ENCODE measurements around the gene VPREB3. TPM values are rescaled to one million over a fixed set of nuclear protein-coding genes. Genes with fewer than 3 reads are reported as not detected.

VPREB3 gene, protein sequence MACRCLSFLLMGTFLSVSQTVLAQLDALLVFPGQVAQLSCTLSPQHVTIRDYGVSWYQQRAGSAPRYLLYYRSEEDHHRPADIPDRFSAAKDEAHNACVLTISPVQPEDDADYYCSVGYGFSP
- 2.4 TPM for total RNA-seq (2021; ENCODE audit: unreplicated experiment)
- polyA plus RNA-seq (2012): 3.7 and 4.1 TPM in 2 replicates
- Bru-seq, nascent RNA: percentile 39 among the genes with signal in this experiment
- BruChase-seq, experiment 1, labeled RNA remaining after a 6-hour chase: percentile 50 among the genes with signal in this experiment
- percentile 53 among the genes with signal in this experiment for BruChase-seq, experiment 2, labeled RNA remaining after a 2-hour chase
- long read RNA-seq: 0 reads

- no peaks in the 10 kb centered on the region for H3K79me2 ChIP-seq (ENCODE audit: insufficient read depth, low read length)
- ChIA-PET RAD21 (ENCODE audit: low non-redundant PET in 1 of 2, low total read pairs in 2 of 2, uncharacterized antibody in 2 of 2, unreplicated experiment in 2 of 2) (no interaction called here), POLR2A (interaction anchor here (1.3 kb wide), 1 partner anchor 26 kb away, joined by 3 read pairs; no protein-coding TSS in a partner anchor), CTCF (no interaction called here)
- no peak within 1 kb of the TSS for H3K4me3 ChIP-seq (replicated peaks in 1 of 2; ENCODE audit: low read depth in 1 of 2, low read length in 2 of 2)
- no peak within 1 kb of the TSS for H3K27ac ChIP-seq (ENCODE audit: low read depth, low read length)
- no peaks in the 10 kb centered on the region for H3K9me2 ChIP-seq (ENCODE audit: insufficient read depth)
- H3K4me1 ChIP-seq (ENCODE audit: control insufficient read depth in 1 of 2, insufficient read depth in 2 of 2, low read length in 2 of 2): peaks cover 8 to 25% of the 10 kb centered on the region in 2 experiments
- DNase-seq (ENCODE audit: low read depth, low spot score) (no peak), ATAC-seq (no peak)
- no peaks in the 10 kb centered on the region for H4K20me1 ChIP-seq (ENCODE audit: insufficient read depth)
- no peaks in the 10 kb centered on the region for H3K27me3 ChIP-seq (ENCODE audit: insufficient read depth, low read length)
- TF ChIP-seq ZFX (IDR thresholded peaks at IDR 0.05) (no peak), EGR1 (IDR thresholded peaks at IDR 0.05; ENCODE audit: low read depth) (no peak), TCF7L2 (IDR thresholded peaks at IDR 0.05; ENCODE audit: borderline replicate concordance, extremely low read depth, insufficient read depth, insufficient read length) (no peak), JUND (IDR thresholded peaks at IDR 0.05) (no peak), CEBPB (IDR thresholded peaks at IDR 0.05; ENCODE audit: low read depth) (no peak), RAD21 (IDR thresholded peaks at IDR 0.05; ENCODE audit: low read depth) (no peak), ZNF274 (IDR thresholded peaks at IDR 0.05; ENCODE audit: low read depth, low read length) (no peak), EZH2 (IDR thresholded peaks at IDR 0.05) (no peak), ELF1 (IDR thresholded peaks at IDR 0.05; ENCODE audit: borderline replicate concordance, low read depth) (no peak), SIN3A (IDR thresholded peaks at IDR 0.05; ENCODE audit: low read depth) (no peak), FOSL1 (IDR thresholded peaks at IDR 0.05; ENCODE audit: low read depth) (no peak), CBX3 (IDR thresholded peaks at IDR 0.05; ENCODE audit: low read depth) (no peak), ZBTB33 (IDR thresholded peaks at IDR 0.05; ENCODE audit: extremely low read depth, insufficient replicate concordance, low read length) (no peak), SP1 (IDR thresholded peaks at IDR 0.05; ENCODE audit: low read depth) (no peak), POLR2A (IDR thresholded peaks at IDR 0.05; ENCODE audit: borderline replicate concordance, extremely low read depth, insufficient read depth, insufficient read length) (no peak), POLR2AphosphoS5 (IDR thresholded peaks at IDR 0.05; ENCODE audit: low read depth, low read length) (no peak), SRF (IDR thresholded peaks at IDR 0.05; ENCODE audit: low read depth) (no peak)
- TF ChIP-seq, protein P1, sequence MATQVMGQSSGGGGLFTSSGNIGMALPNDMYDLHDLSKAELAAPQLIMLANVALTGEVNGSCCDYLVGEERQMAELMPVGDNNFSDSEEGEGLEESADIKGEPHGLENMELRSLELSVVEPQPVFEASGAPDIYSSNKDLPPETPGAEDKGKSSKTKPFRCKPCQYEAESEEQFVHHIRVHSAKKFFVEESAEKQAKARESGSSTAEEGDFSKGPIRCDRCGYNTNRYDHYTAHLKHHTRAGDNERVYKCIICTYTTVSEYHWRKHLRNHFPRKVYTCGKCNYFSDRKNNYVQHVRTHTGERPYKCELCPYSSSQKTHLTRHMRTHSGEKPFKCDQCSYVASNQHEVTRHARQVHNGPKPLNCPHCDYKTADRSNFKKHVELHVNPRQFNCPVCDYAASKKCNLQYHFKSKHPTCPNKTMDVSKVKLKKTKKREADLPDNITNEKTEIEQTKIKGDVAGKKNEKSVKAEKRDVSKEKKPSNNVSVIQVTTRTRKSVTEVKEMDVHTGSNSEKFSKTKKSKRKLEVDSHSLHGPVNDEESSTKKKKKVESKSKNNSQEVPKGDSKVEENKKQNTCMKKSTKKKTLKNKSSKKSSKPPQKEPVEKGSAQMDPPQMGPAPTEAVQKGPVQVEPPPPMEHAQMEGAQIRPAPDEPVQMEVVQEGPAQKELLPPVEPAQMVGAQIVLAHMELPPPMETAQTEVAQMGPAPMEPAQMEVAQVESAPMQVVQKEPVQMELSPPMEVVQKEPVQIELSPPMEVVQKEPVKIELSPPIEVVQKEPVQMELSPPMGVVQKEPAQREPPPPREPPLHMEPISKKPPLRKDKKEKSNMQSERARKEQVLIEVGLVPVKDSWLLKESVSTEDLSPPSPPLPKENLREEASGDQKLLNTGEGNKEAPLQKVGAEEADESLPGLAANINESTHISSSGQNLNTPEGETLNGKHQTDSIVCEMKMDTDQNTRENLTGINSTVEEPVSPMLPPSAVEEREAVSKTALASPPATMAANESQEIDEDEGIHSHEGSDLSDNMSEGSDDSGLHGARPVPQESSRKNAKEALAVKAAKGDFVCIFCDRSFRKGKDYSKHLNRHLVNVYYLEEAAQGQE (IDR thresholded peaks at IDR 0.05; ENCODE audit: low read depth): no peak
- TF ChIP-seq, protein P2, sequence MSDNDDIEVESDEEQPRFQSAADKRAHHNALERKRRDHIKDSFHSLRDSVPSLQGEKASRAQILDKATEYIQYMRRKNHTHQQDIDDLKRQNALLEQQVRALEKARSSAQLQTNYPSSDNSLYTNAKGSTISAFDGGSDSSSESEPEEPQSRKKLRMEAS (IDR thresholded peaks at IDR 0.05): no peak
- H3K4me2 ChIP-seq (ENCODE audit: low read length): no peak within 1 kb of the TSS
- H3K36me3 ChIP-seq (ENCODE audit: control insufficient read depth in 1 of 2, insufficient read depth in 2 of 2, low read length in 2 of 2): no peaks in the 10 kb centered on the region
- no peaks in the 10 kb centered on the region for H3K9me3 ChIP-seq (ENCODE audit: control insufficient read depth in 1 of 2, insufficient read depth in 1 of 2, low read depth in 1 of 2, low read length in 2 of 2)
- no peak within 1 kb of the TSS for H3K9ac ChIP-seq (ENCODE audit: low read length)
- no TSS peak for BruUV-seq (replicated peaks)
- intact Hi-C loops (cut with micrococcal nuclease): no loop called here
- no peak within 1 kb of the TSS for H2AFZ ChIP-seq (ENCODE audit: low read depth, low read length, poor library complexity, severe bottlenecking)
These were observed at the start of gene VPREB3 for GRCh38 chr22:23754220-23754919. TSS of gene VPREB3 (minus strand) at chr22:23754425. CDS start at chr22:23754363, 62 bp downstream.

All from HCT116 (cell line).